SU-DHL-6 (cell line): ENCODE data around the gene PCBP1.
"Not testable (repeated sequence)": the region's sequence is repeated elsewhere in the genome, so short reads cannot be mapped to it uniquely, and the experiment has no call there.

ENCODE experiments used
- H2AFZ ChIP-seq: fragments of 200-600 bp; sonication (generic); 2 replicates; pipeline ENCODE4 v1.6.1; 2014; ENCODE audit warnings: low read depth, mild to moderate bottlenecking, moderate library complexity, mixed read lengths, antibody characterized with exemption, low read length; ENCODE audit not compliant: severe bottlenecking
- H3F3A ChIP-seq: fragments of 200-600 bp; shearing (Covaris generic); 2 replicates; pipeline ENCODE4 v1.6.0; 2016; ENCODE audit warnings: antibody characterized with exemption, mild to moderate bottlenecking; ENCODE audit not compliant: insufficient read depth
- H3K27ac ChIP-seq: fragments of 200-600 bp; sonication (generic); 2 replicates; pipeline ENCODE4 v1.5.1; 2016; ENCODE audit warnings: low read depth, mild to moderate bottlenecking, low read length, moderate library complexity, mixed read lengths
- H3K27me3 ChIP-seq: fragments of 200-600 bp; sonication (generic), shearing (Covaris generic); 2 replicates; pipeline ENCODE4 v1.6.0; 2014; ENCODE audit warnings: mild to moderate bottlenecking, low read length
- H3K36me3 ChIP-seq: fragments of 200-600 bp; sonication (generic); 2 replicates; pipeline ENCODE4 v1.6.1; 2014; ENCODE audit warnings: mild to moderate bottlenecking, low read length, mixed read lengths
- H3K4me2 ChIP-seq: fragments of 300-600, 200-600 bp; shearing (Covaris generic), sonication (generic); 2 replicates; pipeline ENCODE4 v1.6.0; 2014; ENCODE audit warnings: low read length, low read depth, mild to moderate bottlenecking; ENCODE audit not compliant: poor library complexity, severe bottlenecking
- H3K4me3 ChIP-seq: fragments of 200-600 bp; sonication (generic); 2 replicates; pipeline ENCODE4 v1.5.1; 2014; ENCODE audit warnings: antibody characterized with exemption, low read length, mild to moderate bottlenecking, mixed read lengths; ENCODE audit not compliant: insufficient read depth, poor library complexity, severe bottlenecking
- H3K79me2 ChIP-seq: fragments of 200-600 bp; sonication (generic); 2 replicates; pipeline ENCODE4 v1.6.1; 2014; ENCODE audit warnings: mild to moderate bottlenecking, low read length, moderate library complexity; ENCODE audit not compliant: insufficient read depth
- H3K9ac ChIP-seq: fragments of 200-600 bp; sonication (generic); 2 replicates; pipeline ENCODE4 v1.7.0; 2014; ENCODE audit warnings: mild to moderate bottlenecking, low read length
- H3K9me2 ChIP-seq: fragments of 200-600 bp; sonication (generic); replicated peaks from 2 replicates; pipeline ENCODE4 v1.6.1; 2014; ENCODE audit warnings: low read length; ENCODE audit not compliant: insufficient read depth
- H3K9me3 ChIP-seq: fragments of 200-600 bp; sonication (generic); 2 replicates; pipeline ENCODE4 v1.6.1; 2014; ENCODE audit warnings: low read length, mixed read lengths; ENCODE audit not compliant: insufficient read depth
- H4K20me1 ChIP-seq: fragments of 200-600 bp; sonication (generic); 2 replicates; pipeline ENCODE4 v1.6.1; 2014; ENCODE audit warnings: low read depth, mild to moderate bottlenecking, antibody characterized with exemption, low read length, moderate library complexity, mixed read lengths
- EZH2phosphoT487 ChIP-seq: fragments of 200-600 bp; sonication (generic), shearing (Covaris generic); conservative IDR thresholded peaks from 2 replicates; pipeline ENCODE4 v1.6.1; 2018; ENCODE audit warnings: mild to moderate bottlenecking, antibody characterized with exemption, low read length, moderate library complexity, mixed read lengths
- TF ChIP-seq, protein P1 (sequence below): fragments of 200-600 bp; sonication (generic); IDR thresholded peaks from one replicate; pipeline ENCODE4 v1.5.1; 2017; ENCODE audit warnings: antibody characterized with exemption, mild to moderate bottlenecking, low read length, moderate library complexity; ENCODE audit not compliant: insufficient read depth, poor library complexity, severe bottlenecking

PCBP1 gene

DNA sequence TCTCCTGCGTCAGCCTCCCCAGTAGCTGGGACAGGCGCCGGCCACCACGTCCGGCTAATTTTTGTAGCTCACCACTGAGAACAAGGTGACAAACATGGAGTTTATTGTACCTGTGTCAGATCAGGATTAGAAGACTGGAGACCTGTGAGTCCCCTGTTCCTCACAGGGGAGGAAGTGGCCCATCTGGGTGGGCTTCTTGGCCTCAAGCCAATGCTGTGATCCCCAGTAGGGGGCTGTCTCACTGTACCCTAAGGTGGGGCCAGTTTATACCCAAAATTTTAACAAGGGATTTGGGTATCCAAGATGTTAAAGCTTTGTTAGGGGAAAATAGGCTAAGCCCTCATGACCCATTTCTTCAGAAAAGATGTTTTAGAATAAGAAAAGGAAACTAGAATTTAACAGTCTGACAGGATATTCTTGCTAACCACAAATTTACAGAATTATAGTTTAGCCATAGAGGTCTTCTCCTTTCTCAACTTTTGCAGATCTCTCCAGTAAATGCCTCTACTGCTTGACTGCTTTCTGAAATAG lies 16.3 kb downstream of the PCBP1 start:
- H3K4me3 ChIP-seq = peak overlapping the region; percentile 55
- no peak for TF ChIP-seq EZH2phosphoT487
- TF ChIP-seq, protein P1, sequence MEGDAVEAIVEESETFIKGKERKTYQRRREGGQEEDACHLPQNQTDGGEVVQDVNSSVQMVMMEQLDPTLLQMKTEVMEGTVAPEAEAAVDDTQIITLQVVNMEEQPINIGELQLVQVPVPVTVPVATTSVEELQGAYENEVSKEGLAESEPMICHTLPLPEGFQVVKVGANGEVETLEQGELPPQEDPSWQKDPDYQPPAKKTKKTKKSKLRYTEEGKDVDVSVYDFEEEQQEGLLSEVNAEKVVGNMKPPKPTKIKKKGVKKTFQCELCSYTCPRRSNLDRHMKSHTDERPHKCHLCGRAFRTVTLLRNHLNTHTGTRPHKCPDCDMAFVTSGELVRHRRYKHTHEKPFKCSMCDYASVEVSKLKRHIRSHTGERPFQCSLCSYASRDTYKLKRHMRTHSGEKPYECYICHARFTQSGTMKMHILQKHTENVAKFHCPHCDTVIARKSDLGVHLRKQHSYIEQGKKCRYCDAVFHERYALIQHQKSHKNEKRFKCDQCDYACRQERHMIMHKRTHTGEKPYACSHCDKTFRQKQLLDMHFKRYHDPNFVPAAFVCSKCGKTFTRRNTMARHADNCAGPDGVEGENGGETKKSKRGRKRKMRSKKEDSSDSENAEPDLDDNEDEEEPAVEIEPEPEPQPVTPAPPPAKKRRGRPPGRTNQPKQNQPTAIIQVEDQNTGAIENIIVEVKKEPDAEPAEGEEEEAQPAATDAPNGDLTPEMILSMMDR = no peak
- H4K20me1 ChIP-seq = no peaks in the 10 kb centered on the region
- no peaks in the 10 kb centered on the region for H3K9me2 ChIP-seq
- H3K36me3 ChIP-seq = no peaks in the 10 kb centered on the region
- H3K9ac ChIP-seq = peak overlapping the region; percentile 69
- no peaks in the 10 kb centered on the region for H3K27me3 ChIP-seq
- no peaks in the 10 kb centered on the region for H3K9me3 ChIP-seq
- H3K4me2 ChIP-seq = peak overlapping the region; percentile 97
- H3F3A ChIP-seq = peaks cover 72% of the 10 kb centered on the region
- H2AFZ ChIP-seq = peak overlapping the region; percentile 13
- no peaks in the 10 kb centered on the region for H3K79me2 ChIP-seq
- H3K27ac ChIP-seq = peak overlapping the region; percentile 93

- Histone ChIP-seq H3K4me3 (peak overlapping the region; percentile 55), H3K4me2 (peak overlapping the region; percentile 97), H3K79me2 (no peaks in the 10 kb centered on the region), H3K9me2 (no peaks in the 10 kb centered on the region), H3K36me3 (no peaks in the 10 kb centered on the region), H3K27me3 (no peaks in the 10 kb centered on the region), H3K9ac (peak overlapping the region; percentile 69), H2AFZ (no peak overlapping the region), H3K27ac (peak overlapping the region; percentile 93), H3K9me3 (no peaks in the 10 kb centered on the region), H3F3A (peaks cover 64% of the 10 kb centered on the region), H4K20me1 (no peaks in the 10 kb centered on the region)
- TF ChIP-seq, protein P1 = no peak
- TF ChIP-seq EZH2phosphoT487 = no peak
Observed at GRCh38 chr2:70104231-70105111, 17.2 kb downstream of the PCBP1 start.

DNA sequence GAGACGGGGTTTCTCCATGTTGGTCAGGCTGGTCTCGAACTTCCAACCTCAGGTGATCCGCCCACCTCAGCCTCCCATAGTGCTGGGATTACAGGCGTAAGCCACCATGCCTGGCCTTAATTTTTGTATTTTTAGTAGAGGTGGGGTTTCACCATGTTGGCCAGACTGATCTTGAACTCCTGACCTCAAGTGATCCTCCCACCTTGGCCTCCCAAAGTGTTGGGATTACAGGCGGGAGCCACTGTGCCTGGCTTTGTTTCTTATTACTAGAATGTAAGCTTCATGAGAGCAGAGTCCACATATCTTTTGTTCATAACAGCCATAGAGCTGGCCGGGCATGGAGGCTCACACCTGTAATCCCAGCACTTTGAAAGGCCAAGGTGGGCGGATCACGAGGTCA lies 18.9 kb downstream of the PCBP1 start:
- H3K27ac ChIP-seq, H3K9me2 ChIP-seq, H3K27me3 ChIP-seq, H3K4me3 ChIP-seq, H3K36me3 ChIP-seq, H3K9ac ChIP-seq, H2AFZ ChIP-seq, H4K20me1 ChIP-seq, H3K4me2 ChIP-seq, H3K9me3 ChIP-seq, H3K79me2 ChIP-seq: not testable (repeated sequence)
- H3F3A ChIP-seq = peaks cover 49% of the 10 kb centered on the region

- not testable (repeated sequence) for H3K27me3 ChIP-seq, H3K4me2 ChIP-seq, H3K9ac ChIP-seq, H2AFZ ChIP-seq, H3K4me3 ChIP-seq, H3K79me2 ChIP-seq, H3K9me2 ChIP-seq, H3K9me3 ChIP-seq, H3K27ac ChIP-seq, H4K20me1 ChIP-seq, H3K36me3 ChIP-seq
- peaks cover 18% of the 10 kb centered on the region for H3F3A ChIP-seq
Observed at GRCh38 chr2:70110397-70110796, 23.1 kb downstream of the PCBP1 start.
